Astrocyte of the cerebellum (primary cell): ENCODE results near the gene SHMT2.

Experiments
- DNase-seq: peaks from one replicate; pipeline ENCODE4 v3.0.0-alpha.2; 2011; ENCODE audit warnings: low read depth
- H3K4me3 ChIP-seq: 2 replicates; pipeline ENCODE4 v1.5.1; 2011; ENCODE audit warnings: mild to moderate bottlenecking, low read depth, low read length, moderate library complexity
- in situ Hi-C: cut with HindIII; loops from 2 replicates; pipeline ENCODE4 v1.10.0; 2017; ENCODE audit warnings: low sequenced_read_pairs
- TF ChIP-seq, protein P1 (sequence below): IDR thresholded peaks from 2 replicates; pipeline ENCODE4 v1.5.1; 2012; ENCODE audit warnings: low read length, low read depth, moderate library complexity, mild to moderate bottlenecking; ENCODE audit errors: missing control alignments

SHMT2 gene

DNA sequence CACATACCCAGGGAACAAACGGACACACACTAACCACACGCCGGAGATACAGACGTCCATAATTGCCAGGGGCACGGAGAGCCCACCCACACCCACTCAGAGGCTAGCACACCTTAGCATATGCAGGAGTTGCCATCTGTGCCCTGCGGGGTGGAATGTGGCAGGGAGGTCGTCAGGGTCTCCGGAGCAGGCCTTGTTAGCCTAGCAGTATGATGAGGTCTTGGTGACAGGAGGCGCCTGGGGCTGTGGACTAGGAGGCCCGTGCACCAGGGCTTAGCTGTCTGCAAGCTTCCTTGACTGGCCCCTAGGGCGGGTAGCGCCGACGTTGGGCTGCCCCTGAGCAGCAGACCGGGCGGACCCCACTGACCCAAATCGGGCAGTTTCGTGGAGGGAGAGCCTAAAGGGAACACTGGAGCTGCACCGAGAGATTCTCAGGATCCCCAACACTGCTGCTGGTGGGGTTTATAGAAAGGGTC, 11.5 kb downstream of the SHMT2 start:
- H3K4me3 ChIP-seq = peak overlapping the region; percentile 49
- TF ChIP-seq, protein P1, sequence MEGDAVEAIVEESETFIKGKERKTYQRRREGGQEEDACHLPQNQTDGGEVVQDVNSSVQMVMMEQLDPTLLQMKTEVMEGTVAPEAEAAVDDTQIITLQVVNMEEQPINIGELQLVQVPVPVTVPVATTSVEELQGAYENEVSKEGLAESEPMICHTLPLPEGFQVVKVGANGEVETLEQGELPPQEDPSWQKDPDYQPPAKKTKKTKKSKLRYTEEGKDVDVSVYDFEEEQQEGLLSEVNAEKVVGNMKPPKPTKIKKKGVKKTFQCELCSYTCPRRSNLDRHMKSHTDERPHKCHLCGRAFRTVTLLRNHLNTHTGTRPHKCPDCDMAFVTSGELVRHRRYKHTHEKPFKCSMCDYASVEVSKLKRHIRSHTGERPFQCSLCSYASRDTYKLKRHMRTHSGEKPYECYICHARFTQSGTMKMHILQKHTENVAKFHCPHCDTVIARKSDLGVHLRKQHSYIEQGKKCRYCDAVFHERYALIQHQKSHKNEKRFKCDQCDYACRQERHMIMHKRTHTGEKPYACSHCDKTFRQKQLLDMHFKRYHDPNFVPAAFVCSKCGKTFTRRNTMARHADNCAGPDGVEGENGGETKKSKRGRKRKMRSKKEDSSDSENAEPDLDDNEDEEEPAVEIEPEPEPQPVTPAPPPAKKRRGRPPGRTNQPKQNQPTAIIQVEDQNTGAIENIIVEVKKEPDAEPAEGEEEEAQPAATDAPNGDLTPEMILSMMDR = no peak
- in situ Hi-C loops = no loop called here
- DNase-seq = no peak

DNA sequence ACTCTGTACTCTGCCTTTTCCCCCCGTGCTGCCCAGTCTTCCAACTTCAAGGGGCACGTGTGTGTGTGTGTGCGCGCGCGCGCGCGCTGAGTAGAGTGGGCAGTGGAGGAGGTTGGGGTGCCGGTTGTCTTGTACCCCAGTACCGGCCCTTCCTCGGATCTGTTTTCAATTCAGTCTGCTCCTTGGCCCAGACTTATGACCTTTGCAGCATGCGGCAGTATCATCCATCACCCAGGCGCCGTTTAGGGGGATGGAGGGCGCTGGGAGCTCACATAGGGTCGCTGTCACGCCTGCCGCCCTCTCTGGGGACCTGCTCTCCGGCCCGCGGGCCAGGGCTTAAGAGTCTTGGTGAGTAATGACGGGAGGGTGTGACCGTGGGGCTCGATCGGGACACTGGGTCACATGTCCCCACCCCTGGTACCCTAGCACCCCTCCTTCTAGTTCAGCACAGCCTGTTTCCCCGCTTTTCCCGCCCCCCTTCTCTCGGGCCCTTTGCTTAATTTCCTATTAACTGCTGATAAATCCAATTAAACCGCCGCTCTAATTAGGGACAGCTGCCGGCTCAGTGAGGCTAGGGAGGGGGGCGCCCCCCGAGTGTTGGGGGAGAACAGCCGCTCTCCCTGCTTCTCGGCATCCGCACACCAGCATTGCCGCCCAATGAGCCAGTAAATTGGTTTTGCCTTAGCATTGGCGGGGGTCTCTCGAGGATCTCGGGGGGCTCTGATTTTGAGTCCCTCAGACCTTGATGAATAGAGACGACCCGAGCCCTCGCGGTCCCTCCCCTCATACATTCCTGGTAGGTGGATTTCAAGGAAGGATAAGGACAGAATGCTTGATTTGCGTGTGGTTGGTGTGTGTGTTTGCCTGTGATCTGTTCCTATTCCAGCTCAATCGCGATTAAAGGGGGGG, 12.1 kb downstream of the SHMT2 start:
- no peak for DNase-seq
- in situ Hi-C loops = no loop called here
- no peak overlapping the region for H3K4me3 ChIP-seq
- TF ChIP-seq, protein P1 = no peak

DNA sequence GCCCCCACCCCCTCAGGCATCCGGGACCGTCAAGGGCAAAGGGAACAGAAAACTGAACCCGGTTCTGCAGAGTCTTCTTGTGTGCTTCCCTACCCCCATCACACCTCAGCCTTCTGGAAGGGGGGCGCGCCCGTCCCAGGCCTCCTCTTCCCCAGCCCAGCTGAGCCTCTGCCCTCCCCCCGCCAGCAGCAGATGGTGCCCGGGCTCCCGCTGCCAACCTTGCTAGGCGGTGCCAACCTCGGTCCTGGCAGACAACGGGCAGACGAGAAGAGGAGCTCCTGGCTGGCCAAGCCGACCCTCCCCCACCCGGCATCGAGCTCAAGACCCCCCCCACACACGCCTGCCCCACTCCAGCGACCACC, 12.8 kb downstream of the SHMT2 start:
- H3K4me3 ChIP-seq = no peak overlapping the region
- DNase-seq = no peak
- TF ChIP-seq, protein P1 = no peak
- in situ Hi-C loops = no loop called here

DNA sequence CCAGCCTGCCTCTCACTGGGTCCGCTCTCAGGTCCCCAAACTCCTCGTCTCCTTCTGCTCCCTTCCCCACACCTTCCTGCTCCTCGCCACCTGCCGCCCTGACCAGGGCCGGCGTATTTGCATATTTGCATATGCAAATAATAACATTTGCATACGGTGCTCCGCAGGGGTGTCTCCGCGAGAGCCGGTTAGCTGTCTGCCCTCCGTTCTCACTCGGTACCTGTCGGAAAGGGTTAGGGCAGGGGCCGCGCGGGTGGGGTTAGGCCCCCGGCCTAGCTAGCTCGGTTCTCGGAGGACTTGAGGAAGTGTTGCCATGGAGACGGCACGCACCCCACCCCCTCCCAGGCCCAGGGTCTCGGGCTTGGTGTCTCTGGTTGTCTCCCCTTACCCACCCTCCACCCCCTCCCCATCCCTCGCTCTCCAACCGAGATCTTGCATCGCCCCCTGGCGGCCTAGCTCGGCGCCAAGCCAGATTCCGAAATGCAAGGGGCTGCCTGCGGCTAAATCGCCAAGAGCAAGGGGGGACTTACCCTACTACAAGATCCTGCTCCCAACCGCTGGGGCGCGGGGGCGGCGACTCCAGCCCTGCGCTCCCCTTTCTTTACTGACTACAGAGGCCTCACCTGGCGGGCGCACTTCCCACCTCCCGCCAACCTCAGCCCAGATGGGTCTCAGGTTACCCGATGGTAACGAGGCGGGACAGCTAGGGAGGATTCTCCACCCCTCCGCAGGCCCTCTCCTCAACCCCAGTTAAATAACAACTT, 13.4 kb downstream of the SHMT2 start:
- TF ChIP-seq, protein P1 = peak; percentile 63
- no peak for DNase-seq
- H3K4me3 ChIP-seq = peak overlapping the region; percentile 30
- in situ Hi-C loops = no loop called here

DNA sequence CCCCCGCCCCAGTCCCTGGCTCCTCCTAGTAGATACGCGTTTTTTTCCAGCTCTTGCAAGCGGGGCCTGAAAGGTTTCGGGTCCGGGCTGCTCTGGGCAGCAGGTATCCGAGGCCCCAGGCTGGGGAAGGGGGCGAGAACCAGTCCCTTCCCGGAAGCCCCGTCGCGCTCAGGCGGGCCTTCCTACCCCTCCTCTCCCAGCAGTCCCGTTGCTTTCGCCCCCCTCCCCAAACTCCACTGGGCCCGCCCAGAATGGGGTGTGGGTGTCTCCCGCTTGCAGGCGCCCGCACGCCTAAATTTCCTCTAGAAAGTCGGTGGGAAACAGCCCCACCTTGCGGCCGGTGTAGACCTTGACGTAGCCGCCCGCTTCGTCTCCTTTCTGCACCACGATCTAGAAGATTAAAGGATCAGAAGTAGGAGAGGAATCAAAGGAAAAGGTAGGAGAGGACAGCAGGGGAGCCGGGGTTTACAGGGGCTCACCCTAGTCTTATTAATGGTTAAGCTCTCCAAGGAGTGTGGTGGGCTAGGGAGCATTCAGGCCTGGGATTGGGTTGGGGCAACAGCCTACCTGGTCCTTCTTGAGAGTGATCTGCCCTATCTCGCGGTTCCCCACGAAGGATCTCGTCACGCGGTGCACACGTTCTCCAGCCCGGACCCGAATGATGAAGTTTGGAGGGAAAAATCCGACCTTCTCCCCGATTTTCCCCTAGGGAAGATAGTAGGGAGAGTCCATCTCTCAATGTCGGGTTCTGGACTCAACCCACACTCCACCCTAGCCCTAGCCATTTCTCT, 14.2 kb downstream of the SHMT2 start:
- peak; percentile 23 for DNase-seq
- in situ Hi-C loops = no loop called here
- TF ChIP-seq, protein P1 = peak; percentile 81
- peak overlapping the region; percentile 30 for H3K4me3 ChIP-seq

DNA sequence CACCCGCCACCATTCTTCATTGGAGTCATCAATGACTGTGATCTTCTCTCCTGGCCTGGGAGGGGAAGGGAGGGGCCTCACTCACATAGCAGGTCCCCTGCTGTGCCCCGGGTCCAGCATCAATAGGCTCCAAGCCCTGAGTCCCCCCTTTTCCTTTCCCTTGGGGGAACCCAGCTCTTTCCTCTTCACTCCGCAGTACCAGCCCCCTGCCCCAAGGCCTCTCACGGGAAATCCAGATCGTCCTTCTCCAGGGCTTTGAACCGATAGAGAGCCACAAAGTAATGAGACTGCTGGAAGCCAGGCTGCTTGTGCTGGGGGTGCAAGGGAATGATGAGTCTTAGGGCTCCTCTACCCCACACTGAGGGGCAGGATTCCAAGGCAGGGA, 14.8 kb downstream of the SHMT2 start:
- TF ChIP-seq, protein P1 = no peak
- no peak overlapping the region for H3K4me3 ChIP-seq
- in situ Hi-C loops = no loop called here
- no peak for DNase-seq
